Measurements from ENCODE around the gene MTO1.
"Not testable (repeated sequence)": the region's sequence is repeated elsewhere in the genome, so short reads cannot be mapped to it uniquely, and the experiment has no call there.

The MTO1 gene

DNA sequence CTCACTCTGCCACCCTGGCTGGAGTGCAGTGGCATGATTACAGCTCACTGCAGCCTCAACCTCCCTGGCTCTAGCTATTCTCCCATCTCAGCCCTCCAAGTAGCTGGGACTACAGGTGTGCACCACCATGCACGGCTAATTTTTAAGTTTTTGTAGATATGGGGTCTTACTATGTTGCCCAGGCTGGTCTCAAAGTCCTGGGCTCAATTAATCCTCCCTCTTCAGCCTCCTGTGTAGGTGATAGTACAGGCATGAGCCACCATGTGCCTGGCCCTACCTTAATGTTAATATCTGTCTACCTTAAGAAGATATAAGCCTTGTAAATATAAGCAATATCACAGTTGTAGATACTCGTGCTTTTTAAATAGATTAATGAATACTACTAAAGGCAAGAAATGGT lies 42.6 kb downstream of the MTO1 start:
- DNase-seq = no peak

DNA sequence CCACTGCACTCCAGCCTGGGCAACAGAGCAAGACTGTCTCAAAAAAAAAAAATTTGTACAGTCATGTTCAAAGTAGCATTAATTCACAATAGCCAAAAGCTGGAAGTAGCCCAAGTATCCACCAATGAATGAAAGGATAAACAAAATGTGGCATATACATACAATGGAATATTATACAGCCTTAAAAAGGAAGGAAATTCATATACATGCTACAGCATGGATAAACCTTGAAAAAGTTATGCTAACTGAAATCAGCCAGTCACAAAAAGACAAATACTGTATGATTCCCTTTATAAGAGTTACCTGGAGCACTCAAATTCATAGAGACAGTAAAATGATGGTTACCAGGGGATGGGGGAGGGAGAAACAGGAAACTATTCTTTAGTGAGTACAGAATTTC lies 43.6 kb downstream of the MTO1 start:
- no peak for DNase-seq

DNA sequence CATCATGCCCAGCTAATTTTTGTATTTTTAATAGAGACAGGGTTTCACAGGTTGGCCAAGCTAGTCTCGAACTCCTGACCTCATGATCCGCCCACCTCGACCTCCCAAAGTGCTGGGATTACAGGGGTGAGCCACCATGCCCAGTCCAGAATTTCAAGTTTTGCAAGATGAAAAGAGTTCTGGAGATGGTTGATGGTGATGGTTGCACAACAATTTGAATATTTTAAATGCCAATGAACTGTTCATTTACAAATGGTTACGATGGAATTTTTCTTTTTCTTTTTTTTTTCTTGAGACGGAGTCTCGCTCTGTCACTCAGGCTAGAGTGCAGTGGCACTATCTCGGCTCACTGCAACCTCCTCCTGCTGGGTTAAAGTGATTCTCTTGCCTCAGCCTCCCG lies 44.2 kb downstream of the MTO1 start:
- DNase-seq = not testable (repeated sequence)

DNA sequence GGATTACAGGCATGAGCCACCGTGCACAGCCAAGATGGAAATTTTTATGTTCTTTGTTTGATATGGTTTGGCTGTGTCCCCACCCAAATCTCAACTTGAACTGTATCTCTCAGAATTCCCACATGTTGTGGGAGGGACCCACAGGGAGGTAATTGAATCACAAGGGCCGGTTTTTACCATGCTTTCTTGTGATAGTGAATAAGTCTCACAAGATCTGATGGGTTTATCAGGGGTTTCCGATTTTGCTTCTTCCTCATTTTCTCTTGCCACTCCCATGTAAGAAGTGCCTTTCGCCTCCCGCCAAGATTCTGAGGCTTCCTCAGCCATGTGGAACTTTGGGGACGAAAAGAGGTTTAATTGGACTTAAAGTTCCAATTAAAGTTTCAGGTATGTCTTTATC lies 44.7 kb downstream of the MTO1 start:
- no peak for DNase-seq

DNA sequence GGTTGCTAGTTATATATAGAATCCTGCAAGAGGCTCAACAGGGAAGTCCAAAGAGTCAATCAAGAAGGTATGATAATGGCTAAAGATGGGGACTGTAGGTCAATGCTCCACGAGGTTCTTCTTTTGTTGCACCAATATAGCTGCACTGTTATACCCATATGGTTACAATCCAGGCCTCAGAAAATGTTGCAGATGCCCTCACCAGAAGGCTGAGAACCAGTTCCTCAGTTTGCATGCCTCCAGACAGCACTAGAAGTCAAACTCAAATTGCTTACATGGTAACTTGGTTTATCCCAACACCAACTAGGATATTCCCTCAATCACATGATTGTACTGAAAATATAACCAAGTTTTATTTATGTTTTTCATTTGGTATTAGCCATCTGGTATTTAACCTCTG lies 47.2 kb downstream of the MTO1 start:
- DNase-seq = no peak

DNA sequence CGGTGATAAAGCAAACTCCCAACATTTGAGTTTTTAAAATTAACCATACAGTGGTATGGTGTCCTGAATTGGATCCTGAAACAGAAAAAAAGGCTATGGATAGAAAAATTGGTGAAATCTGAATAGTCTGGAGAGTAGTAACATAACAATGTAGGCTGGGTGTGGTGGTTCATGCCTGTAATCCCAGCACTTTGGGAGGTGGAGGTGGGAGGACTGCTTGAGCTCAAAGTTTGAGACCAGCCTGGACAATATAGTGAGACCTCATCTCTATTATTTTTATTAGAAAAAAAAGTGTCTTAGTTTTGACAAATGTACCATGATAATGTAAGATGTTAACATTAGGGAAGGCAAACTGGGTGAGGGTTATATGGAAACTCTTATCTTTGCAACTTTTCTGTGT lies 48.3 kb downstream of the MTO1 start:
- DNase-seq = no peak

DNA sequence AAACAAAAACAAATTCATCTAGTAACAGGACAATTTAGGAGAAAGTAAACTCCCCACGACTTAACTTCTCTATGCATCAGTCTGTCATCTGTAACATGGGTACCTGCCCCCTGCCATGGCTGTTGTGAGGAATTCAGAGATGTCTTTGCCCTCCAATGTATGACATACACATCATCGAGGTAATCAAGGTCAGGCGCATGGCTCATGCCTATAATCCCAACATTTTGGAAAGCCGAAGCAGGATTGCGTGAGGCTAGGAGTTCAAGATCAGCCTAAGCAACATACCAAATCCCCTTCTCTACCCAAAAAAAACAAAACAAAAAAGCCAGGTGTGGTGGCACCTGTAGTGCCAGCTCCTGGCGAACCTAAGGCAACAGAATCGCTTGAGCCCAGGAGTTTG lies 50.3 kb downstream of the MTO1 start:
- DNase-seq = no peak

DNA sequence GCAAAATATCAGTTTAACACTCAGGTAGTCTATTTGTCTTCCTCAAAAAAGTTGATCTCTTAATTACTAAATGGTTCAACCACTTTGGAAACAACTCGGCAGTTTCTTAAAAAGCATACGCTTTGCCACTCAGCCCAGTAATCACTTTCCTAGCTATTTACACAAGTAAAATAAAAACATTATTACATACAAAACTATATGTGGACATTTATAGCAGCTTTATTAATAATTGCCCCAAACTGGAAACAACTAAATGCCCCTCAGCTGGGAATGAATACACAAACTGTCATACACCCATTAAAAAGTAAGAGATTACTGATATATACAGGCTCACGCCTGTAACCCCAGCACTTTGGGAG lies 51.9 kb downstream of the MTO1 start:
- no peak for DNase-seq

DNA sequence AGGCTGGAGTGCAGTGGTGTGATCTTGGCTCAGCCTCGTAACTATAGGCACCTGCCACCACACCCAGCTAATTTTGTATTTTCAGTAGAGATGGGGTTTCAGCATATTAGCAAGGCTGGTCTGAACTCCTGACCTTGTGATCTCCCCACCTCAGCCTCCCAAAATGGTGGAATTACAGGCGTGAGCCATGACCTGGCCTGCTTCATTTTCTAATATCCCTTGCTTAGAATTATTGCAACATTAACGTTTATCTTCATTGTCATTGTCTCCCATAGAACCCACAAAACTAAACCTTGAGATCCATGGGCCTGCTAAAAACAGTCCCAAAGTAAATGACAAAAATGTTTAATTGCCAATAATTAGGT lies 53.2 kb downstream of the MTO1 start:
- DNase-seq = no peak

DNA sequence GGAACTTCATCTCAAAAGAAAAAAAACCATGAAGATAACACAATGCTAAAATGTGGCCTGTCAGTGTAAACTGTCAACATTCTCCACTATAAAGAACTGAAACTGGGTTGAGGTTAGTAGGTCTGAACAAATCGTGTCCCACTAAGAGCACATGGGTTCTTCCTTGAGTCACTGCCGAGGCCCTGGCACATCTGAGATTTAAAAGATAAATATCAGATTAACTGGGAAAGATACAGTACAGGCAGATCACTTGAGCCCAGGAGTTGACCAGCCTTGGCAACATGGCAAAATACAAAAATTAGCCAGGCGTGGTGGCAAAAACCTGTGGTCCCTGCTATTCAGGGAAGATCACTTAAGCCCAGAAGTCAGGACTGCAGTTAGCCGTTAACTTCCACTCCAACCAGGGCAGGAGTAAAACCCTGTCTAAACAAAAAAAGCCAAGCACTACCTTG lies 53.7 kb downstream of the MTO1 start:
- no peak for DNase-seq

DNA sequence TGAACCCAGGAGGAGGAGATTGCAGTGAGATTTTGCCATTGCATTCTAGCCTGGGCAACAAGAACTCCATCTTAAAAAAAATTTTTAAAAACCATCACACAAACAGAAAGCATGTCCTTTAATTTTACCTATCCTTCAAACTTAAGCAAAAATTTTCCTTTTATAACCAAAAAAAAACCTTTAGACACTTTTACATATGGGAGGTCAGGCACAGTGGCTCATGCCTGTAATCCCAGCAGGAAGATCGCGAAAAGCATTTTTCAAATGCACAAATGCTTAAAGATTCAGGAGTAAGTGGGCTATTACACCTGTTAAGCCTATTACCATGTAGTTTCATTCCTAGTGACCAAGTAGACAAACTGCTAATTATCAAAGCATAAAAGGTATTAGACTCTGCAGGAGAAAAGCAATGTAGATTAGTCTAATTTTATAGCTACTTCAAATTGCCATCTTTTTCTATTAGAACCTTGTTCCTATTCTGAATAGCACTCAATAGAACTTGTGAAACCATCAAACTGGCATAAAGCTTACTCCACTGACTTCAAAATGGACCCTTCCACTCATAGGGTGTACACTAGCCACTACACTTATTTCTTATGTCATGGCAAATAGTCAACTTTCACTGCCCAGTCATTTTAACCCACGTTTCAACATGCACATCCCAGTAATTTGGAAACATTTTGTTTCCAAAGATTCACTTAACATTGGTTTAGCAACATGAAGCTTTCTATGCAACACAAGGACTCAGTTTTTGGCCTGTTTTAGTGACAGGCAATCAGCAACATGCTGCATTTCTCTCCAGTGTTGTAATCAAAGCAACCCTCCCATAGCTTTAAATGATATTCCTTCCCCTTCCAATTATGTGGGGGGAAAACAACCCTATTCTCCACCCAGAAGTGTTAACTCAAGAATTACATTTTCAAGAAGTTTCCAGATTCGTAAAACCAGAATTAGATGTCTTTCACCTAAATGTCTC lies 55.3 kb downstream of the MTO1 start:
- DNase-seq = no peak

DNA sequence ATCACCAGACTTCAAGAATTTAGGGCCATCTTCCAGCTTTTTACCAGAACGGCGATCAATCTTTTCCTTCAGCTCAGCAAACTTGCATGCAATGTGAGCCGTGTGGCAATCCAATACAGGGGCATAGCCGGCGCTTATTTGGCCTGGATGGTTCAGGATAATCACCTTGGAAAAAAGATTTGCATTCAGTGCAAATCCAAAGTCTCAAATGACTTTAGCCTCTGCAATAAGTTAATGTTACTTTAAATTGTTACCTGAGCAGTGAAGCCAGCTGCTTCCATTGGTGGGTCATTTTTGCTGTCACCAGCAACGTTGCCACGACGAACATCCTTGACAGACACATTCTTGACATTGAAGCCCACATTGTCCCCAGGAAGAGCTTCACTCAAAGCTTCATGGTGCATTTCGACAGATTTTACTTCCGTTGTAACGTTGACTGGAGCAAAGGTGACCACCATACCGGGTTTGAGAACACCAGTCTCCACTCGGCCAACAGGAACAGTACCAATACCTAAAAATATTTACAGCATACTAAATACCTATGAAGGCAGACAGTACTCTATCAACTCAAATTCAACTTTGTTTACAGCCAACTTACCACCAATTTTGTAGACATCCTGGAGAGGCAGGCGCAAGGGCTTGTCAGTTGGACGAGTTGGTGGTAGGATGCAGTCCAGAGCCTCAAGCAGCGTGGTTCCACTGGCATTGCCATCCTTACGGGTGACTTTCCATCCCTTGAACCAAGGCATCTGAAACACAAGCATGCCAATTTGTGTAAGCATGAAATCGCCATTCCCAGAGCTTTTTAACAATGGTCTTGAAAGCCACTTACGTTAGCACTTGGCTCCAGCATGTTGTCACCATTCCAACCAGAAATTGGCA lies 56.8 kb downstream of the MTO1 start:
- not testable (repeated sequence) for DNase-seq

DNA sequence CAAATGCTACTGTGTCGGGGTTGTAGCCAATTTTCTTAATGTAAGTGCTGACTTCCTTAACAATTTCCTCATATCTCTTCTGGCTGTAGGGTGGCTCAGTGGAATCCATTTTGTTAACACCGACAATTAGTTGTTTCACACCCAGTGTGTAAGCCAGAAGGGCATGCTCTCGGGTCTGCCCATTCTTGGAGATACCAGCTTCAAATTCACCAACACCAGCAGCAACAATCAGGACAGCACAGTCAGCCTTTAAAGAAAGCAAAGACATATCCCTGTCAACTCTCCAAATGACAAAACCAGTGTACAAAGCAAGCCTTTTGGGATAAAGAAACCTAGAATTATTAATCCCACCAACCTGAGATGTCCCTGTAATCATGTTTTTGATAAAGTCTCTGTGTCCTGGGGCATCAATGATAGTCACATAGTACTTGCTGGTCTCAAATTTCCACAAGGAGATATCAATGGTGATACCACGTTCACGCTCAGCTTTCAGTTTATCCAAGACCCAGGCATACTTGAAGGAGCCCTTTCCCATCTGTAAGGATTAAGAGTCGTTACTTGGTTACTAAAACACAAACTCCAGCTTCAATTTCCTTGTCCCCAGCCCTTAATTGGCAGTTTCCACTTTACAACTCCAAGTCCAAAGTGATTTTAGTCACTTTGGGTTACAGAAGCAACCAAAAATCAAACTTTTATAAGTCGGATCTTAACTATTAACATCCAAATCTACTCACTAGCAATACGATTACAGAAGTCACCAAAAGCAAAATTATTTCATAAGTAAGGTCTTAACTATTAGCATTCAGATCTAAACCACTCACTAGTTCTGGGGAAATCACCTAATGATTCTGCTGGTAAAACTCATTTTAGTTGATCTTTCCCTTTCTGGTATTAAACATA lies 57.7 kb downstream of the MTO1 start:
- DNase-seq = not testable (repeated sequence)

DNA sequence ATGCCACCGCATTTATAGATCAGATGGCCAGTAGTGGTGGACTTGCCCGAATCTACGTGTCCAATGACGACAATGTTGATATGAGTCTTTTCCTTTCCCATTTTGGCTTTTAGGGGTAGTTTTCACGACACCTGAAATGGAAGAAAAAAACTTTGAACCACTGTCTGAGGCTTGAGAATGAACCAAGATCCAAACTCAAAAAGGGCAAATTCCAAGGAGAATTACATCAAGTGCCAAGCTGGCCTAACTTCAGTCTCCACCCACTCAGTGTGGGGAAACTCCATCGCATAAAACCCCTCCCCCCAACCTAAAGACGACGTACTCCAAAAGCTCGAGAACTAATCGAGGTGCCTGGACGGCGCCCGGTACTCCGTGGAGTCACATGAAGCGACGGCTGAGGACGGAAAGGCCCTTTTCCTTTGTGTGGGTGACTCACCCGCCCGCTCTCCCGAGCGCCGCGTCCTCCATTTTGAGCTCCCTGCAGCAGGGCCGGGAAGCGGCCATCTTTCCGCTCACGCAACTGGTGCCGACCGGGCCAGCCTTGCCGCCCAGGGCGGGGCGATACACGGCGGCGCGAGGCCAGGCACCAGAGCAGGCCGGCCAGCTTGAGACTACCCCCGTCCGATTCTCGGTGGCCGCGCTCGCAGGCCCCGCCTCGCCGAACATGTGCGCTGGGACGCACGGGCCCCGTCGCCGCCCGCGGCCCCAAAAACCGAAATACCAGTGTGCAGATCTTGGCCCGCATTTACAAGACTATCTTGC lies 58.6 kb downstream of the MTO1 start:
- DNase-seq = peak; percentile 77

DNA sequence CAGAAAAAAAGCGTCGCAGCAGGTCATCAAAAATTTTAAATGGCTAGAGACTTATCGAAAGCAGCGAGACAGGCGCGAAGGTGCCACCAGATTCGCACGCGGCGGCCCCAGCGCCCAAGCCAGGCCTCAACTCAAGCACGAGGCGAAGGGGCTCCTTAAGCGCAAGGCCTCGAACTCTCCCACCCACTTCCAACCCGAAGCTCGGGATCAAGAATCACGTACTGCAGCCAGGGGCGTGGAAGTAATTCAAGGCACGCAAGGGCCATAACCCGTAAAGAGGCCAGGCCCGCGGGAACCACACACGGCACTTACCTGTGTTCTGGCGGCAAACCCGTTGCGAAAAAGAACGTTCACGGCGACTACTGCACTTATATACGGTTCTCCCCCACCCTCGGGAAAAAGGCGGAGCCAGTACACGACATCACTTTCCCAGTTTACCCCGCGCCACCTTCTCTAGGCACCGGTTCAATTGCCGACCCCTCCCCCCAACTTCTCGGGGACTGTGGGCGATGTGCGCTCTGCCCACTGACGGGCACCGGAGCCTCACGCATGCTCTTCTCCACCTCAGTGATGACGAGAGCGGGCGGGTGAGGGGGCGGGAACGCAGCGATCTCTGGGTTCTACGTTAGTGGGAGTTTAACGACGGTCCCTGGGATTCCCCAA lies 59.3 kb downstream of the MTO1 start, which contains the start of gene EEF1A1:
Gene EEF1A1, minus strand, starts transcription at position 345 of the 663 bp plus-strand sequence. CDS start 1,006 bp downstream, outside the sequence.
- peak; percentile 99 for DNase-seq

DNA sequence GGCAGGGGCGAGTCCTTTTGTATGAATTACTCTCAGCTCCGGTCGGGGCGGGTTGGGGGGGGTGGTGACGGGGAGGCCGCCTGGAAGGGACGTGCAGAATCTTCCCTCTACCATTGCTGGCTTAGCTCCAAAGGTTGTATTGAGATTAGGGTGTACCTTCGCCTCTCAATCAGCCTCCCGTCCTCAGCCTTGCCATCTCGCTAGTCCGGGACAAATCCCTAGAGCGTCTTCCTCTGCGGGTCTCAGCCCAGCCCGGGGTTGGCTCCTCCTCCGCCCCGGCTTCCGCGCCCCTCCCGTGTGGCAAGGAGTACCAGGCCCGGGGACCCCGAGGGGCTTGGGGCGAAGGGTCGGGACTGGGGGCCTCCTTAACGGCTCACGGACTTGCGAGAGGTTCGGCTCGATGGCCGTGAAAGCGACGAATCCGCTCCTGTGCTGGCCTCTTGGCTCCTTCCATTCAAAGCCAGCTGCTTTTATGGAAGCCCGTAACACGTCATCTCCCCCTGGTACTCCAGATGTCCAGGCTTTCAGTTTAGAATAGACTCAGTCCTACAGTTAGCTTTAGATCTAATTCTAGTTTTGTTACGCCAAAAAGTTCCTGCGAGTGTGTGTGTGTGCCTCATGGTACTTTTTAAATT lies 59.9 kb downstream of the MTO1 start:
- peak; percentile 69 for DNase-seq

DNA sequence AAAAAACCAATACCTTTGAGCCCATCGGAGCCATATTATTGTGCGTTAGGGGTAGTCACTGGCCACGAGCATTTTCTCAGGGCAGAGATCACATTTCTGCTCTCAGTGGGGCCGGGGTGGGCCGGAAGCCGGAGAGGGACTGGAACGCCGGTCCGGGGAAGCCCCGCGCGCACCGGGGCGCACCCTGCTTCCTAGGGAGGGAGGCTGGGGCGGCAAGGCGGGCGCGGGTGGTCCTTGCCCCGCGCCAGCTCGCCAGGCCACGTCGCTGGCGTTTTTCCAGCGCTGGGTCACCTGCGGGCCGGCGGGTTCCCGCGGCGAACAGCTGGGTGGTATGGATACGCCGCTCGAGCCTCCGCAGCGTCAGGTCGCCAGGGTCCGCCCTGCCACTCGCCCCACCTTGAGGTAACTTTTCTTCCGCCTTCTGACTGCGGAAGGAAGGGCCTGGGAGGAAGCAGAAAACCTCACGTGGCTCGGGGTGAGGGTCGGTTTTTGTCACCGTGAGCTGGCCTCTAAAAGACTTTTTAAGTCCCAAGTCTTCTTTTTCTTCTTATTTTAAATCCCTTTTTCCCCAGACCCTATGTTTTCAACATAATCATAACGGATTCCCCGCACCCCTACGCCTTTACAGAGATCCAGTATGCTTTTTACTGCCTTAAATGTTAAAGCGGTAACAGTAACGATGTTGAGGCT lies 62.0 kb downstream of the MTO1 start:
- peak; percentile 65 for DNase-seq

DNA sequence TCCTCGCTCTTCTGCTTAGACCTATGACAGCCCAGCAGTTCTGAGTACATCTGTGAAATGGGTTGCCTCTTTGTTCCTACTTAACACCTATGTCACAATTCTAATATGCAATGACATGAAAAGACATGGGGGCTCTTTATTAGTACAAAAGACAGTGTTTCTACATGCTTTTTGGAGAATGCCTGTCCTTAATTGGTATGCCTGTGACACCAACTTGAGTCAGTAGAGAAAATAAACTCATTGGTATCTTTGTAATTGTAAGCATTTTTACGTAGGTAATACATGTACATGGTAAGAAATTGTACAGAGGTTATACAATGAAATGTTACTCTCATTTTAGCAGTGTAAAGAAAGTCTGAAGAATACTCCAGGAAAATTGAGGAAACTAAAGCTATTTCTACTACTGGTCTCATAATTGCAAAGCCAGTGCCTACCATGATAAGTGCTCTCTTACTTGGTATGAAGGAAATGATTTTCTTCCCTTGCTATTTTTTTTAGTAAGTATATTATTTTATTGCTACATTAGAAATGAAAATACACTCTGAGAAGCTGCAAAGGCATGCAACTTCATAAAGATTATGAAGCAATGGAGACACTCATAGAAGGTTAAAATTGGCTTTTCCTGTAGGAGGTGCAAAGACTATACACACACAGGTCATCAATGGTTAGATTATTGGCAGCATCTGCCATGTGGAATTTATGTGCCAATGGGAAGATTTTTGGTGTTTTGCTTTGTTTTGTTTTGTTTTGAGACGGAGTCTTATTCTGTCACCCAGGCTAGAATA lies 64.2 kb downstream of the MTO1 start:
- no peak for DNase-seq

DNA sequence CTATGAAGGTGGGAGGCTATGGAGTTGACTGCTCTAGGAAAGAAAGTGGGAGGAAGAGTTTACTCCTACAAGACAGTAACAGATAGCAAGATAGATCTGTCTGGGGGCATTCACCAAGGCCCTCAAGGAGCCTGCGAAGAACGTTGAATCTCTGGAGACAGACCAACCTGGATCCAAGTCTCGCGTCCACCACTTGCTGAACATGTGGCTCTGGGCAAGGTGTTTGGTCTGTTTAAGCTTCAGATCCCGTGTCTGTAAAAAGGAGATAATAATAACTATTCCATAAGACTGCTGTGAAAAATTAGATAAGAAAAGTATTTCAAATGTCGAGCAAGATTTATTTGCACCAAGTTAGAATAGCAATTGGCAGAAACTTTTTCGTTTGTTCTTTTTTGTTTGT lies 67.4 kb downstream of the MTO1 start:
- DNase-seq = no peak
